HG02943 (cell line): ENCODE measurements around the gene ARNT2.
"Not testable (repeated sequence)": the region's sequence is repeated elsewhere in the genome, so short reads cannot be mapped to it uniquely, and the experiment has no call there.

ENCODE experiments used
- ATAC-seq: cut with Tn5 transposase; IDR thresholded peaks from one replicate; pipeline ENCODE4 v1.9.1; 2021; ENCODE audit warnings: mild to moderate bottlenecking, low read depth, moderate library complexity; ENCODE audit not compliant: unreplicated experiment

The ARNT2 gene

GRCh38 chr15:80404057-80404760 is at the start of gene ARNT2:
TSS of gene ARNT2 (plus strand) at chr15:80404382. CDS start at chr15:80404516, 134 bp downstream.
- no peak for ATAC-seq

GRCh38 chr15:80367094-80367493 is 37.1 kb upstream of the ARNT2 start:
- ATAC-seq, result no peak

GRCh38 chr15:80367661-80368060 is 36.5 kb upstream of the ARNT2 start:
- ATAC-seq, result no peak

DNA sequence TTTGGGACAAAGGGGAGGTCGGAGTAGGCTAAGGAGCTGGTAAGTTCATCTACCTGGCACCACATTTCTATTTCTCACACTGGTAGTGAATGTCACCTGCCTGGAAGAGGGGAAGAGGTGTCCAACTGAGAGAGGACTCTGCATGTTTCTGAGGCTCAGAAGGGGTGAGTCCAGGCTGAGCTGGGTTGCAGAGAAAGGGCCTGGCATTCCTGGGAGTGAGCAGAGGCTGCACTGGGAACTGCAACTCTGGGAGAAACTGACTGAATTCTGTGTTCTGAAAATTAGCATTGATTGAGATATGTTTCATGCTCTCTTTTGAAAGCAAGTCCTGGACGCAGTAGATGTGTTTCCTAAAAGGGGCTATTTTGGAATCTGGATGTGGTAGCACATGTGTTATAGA is 32.3 kb upstream of the ARNT2 start:
- no peak for ATAC-seq

DNA sequence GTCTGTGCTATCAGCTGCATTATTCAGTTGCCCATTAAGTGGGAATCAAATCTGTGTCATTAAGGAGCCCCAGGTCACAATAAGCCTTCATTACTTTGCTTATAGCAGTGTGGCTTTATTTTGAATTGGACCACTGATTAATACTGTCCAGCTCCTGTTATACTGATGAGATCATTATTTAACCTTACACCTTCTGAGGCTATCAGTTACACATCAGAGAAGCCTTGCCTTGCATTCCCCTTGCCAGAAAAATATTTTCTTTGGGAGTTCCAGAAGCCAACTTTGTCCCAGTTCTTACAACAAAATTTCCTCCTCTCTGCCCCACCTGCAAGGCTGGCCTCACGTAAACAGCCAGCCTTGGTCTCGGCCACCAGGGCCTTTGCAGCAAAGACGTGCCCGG is 29.7 kb upstream of the ARNT2 start:
- ATAC-seq, result no peak

GRCh38 chr15:80375968-80376891 is 28.0 kb upstream of the ARNT2 start:
- no peak for ATAC-seq

DNA sequence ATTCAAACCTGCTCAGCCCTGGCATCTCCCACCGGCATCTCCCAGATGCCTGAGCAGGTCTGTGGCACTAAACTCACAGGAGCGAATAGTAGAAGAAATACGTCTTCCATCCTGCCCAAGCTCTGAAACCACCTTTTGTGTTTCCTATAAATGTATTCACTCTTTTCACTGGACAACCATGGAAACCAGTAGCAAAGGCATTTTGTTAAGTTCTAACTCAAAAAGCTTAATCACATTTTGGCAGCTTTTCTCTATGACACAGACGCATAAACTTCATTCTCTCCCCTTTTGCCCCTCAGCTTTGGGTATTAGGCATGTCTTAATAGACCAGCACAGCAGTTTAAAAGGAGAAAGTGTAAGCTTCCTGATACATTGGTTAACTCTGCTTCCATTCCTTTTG is 24.5 kb upstream of the ARNT2 start:
- ATAC-seq, result no peak

DNA sequence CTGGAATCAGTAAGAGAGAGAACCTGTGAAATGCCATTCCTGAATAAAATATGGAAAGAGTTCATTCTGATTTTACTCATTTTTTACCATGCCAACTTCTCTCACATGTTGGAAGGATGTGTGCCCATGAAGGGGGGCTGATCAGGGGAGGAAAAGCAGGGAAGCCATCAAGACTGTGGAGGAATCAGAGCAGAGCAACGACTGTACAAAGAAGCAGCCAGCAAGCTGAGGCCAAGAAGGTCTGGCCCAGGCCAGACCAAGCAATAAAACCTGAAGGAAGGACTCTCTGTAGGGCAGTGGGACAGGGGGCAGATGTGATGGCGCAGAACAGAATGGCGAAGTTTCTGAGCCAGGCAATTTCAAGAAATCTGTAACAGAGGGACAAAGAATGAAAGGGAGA is 24.0 kb upstream of the ARNT2 start:
- ATAC-seq, result no peak

DNA sequence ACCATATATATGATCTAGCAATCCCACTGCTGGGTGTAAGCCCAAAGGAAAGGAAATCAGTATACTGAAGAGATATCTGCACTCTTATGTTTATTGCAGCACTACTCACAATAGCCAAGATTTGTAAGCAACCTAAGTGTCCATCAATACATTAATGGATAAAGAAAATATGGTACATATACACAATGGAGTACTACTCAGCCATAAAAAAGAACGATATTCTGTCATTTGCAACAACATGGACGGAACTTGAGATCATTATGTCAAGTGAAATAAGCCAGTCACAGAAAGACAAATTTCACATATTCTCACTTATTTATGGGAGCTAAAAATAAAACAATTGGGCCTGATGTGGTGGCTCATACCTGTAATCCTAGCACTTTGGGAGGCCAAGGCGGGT is 21.9 kb upstream of the ARNT2 start:
- no peak for ATAC-seq

GRCh38 chr15:80384432-80384831 is 19.8 kb upstream of the ARNT2 start:
- no peak for ATAC-seq

- no peak for ATAC-seq
Measured at GRCh38 chr15:80386151-80386550, 18.0 kb upstream of the ARNT2 start.

- ATAC-seq, result no peak
Measured at GRCh38 chr15:80388326-80388725, 15.9 kb upstream of the ARNT2 start.

GRCh38 chr15:80389370-80389769 is 14.8 kb upstream of the ARNT2 start:
- no peak for ATAC-seq

DNA sequence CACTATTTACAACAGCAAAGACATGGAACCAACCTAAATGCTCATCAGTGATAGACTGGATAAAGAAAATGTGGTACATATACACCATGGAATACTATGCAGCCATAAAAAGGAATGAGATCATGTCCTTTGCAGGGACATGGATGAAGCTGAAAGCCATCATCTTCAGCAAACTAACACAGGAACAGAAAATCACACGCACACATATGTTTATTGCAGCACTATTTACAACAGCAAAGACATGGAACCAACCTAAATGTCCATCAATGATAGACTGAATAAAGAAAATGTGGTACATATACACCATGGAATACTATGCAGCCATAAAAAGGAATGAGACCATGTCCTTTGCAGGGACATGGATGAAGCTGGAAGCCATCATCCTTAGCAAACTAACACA is 13.2 kb upstream of the ARNT2 start:
- not testable (repeated sequence) for ATAC-seq

GRCh38 chr15:80395616-80396015 is 8.6 kb upstream of the ARNT2 start:
- no peak for ATAC-seq

GRCh38 chr15:80396096-80396495 is 8.1 kb upstream of the ARNT2 start:
- ATAC-seq, result no peak

GRCh38 chr15:80399508-80399907 is 4.7 kb upstream of the ARNT2 start:
- no peak for ATAC-seq

DNA sequence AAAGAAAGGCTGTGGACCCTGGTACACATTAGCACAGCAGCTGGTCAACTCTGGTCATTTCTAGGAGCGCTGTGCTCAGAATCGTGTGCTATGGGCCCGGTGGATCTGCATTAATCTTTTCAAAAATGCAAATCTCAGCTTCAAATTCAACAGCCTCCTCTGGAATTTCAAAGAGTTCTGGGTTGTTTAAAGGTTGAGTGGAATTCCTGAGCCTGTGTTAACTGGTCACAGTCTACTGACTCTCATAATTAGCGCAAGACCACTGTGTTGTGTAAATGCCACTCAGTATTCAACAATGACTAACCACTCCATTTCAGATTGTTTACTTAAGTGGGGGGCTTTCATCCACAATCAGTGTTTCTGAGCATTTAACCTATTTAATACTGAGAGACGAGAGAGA is 2.7 kb upstream of the ARNT2 start:
- no peak for ATAC-seq

DNA sequence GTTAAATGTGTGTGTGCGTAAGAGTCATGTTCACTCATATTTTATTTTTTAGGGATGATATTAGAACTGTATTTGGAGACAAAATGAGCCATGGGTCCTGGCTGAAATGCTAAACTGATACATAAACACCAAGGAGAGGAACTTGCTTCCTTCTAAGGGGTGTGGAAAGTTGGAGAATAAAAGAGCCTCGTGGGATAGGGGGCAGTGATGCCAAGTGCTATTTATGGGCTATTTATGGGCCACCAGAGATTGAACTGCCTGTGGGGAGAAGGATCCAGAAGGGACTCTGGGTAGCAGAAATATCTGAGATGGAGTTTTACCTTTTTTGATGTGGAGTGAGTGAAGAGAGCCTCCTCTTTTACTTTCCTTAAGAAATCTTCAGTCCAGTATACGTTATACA is 1.8 kb upstream of the ARNT2 start:
- ATAC-seq, result no peak

DNA sequence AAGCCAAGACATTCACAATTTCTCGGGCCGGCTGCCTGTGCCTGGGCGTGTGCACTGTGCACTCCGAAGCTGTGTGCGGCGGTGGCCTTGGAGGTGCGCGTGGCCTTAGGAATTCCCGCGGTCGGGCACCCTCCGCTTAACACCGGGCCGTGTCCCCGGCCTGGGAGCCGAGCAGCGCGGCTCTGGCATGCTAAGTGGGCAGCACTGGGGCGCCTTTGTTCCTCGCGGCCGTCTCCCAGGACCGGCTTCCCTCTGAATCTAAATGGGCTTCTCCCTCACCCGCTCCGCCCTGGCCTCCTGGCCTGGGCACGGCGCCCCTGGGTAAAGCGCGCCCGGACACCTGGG is 498 bp upstream of the ARNT2 start:
- no peak for ATAC-seq

GRCh38 chr15:80404761-80405553 is 775 bp downstream of the ARNT2 start:
- ATAC-seq, result no peak
